ENCODE results near the gene CDC14A. TPM values are rescaled to one million over a fixed set of nuclear protein-coding genes. Genes with fewer than 3 reads are reported as not detected.

Gene CDC14A
- total RNA-seq, 1 experiment from 2014 or later, result 6.8 TPM

DNA sequence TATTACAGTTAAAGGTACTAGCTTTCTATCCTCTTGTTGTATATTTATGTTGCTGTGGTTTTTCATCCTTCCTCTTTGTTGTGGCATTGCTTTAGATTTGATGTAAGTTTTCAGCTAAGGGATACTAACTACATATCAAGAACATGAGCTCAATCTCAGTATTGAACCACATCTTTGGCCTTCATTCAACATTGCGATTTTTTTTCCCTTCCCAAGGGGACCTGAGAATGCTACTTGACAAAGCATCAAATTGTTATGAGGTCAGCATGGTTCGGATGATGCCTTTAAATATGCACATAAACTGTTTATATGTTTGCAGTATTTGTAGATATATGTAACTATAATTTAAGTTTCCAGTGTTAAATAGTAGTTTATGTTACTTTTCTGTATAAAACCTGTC lies 153.9 kb downstream of the CDC14A start:
- intact Hi-C loops (cut with micrococcal nuclease; ENCODE audit: unreplicated experiment), result no loop called here
- no peaks in the 10 kb centered on the region for H3K9me3 ChIP-seq (ENCODE audit: low read depth, low read length, poor library complexity, severe bottlenecking)
- no peaks in the 10 kb centered on the region for H3K4me1 ChIP-seq (ENCODE audit: insufficient read depth, low read length, poor library complexity, severe bottlenecking)
- BruUV-seq (replicated peaks), result no TSS peak
- no peak overlapping the region for H3K27ac ChIP-seq (ENCODE audit: low read depth, low read length, poor library complexity, severe bottlenecking)
- no peak for DNase-seq (ENCODE audit: low spot score)
- H3K27me3 ChIP-seq (replicated peaks; ENCODE audit: insufficient read depth, low read depth, low read length, poor library complexity), result no peaks in the 10 kb centered on the region
- ChIA-PET POLR2A (ENCODE audit: low non-redundant PET) (no interaction called here), CTCF (no interaction called here)
- no peaks in the 10 kb centered on the region for H3K36me3 ChIP-seq (ENCODE audit: insufficient read depth, low read length, poor library complexity, severe bottlenecking)
- TF ChIP-seq, protein P1, sequence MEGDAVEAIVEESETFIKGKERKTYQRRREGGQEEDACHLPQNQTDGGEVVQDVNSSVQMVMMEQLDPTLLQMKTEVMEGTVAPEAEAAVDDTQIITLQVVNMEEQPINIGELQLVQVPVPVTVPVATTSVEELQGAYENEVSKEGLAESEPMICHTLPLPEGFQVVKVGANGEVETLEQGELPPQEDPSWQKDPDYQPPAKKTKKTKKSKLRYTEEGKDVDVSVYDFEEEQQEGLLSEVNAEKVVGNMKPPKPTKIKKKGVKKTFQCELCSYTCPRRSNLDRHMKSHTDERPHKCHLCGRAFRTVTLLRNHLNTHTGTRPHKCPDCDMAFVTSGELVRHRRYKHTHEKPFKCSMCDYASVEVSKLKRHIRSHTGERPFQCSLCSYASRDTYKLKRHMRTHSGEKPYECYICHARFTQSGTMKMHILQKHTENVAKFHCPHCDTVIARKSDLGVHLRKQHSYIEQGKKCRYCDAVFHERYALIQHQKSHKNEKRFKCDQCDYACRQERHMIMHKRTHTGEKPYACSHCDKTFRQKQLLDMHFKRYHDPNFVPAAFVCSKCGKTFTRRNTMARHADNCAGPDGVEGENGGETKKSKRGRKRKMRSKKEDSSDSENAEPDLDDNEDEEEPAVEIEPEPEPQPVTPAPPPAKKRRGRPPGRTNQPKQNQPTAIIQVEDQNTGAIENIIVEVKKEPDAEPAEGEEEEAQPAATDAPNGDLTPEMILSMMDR (conservative IDR thresholded peaks at IDR 0.05; ENCODE audit: low read depth, low read length), result no peak
- TF ChIP-seq EZH2 (IDR thresholded peaks at IDR 0.05; ENCODE audit: borderline replicate concordance, low read depth, low read length, poor library complexity, severe bottlenecking), result no peak
- no peak overlapping the region for H3K4me3 ChIP-seq (ENCODE audit: low read depth, low read length, poor library complexity, severe bottlenecking)

DNA sequence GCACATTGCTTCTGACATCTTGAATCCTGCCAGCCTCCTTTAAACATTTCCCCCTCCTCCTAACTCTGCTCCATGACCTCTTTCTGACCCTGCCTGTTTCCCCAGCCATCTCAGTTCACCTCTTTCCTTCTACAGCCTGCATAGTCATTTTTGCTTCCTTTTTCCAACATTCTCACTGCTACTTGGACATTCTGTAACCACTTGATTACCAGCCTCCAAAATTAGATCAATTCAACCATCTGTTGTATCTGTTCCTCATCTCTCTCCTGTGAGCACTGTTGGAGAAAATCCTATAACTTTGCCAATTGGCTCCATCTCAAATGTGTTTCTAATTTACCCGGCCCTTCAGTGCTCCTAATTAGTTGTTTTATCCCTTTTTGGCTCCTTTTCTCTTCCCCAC lies 158.1 kb downstream of the CDC14A start:
- Histone ChIP-seq H3K27me3 (replicated peaks; ENCODE audit: insufficient read depth, low read depth, low read length, poor library complexity) (no peaks in the 10 kb centered on the region), H3K36me3 (ENCODE audit: insufficient read depth, low read length, poor library complexity, severe bottlenecking) (no peaks in the 10 kb centered on the region), H3K4me1 (ENCODE audit: insufficient read depth, low read length, poor library complexity, severe bottlenecking) (no peaks in the 10 kb centered on the region), H3K27ac (ENCODE audit: low read depth, low read length, poor library complexity, severe bottlenecking) (no peak overlapping the region), H3K4me3 (ENCODE audit: low read depth, low read length, poor library complexity, severe bottlenecking) (no peak overlapping the region), H3K9me3 (ENCODE audit: low read depth, low read length, poor library complexity, severe bottlenecking) (no peaks in the 10 kb centered on the region)
- no TSS peak for BruUV-seq (replicated peaks)
- ChIA-PET POLR2A (ENCODE audit: low non-redundant PET) (no interaction called here), CTCF (no interaction called here)
- TF ChIP-seq, protein P1 (conservative IDR thresholded peaks at IDR 0.05; ENCODE audit: low read depth, low read length), result no peak
- TF ChIP-seq EZH2 (IDR thresholded peaks at IDR 0.05; ENCODE audit: borderline replicate concordance, low read depth, low read length, poor library complexity, severe bottlenecking), result no peak
- no peak for DNase-seq (ENCODE audit: low spot score)
- intact Hi-C loops (cut with micrococcal nuclease; ENCODE audit: unreplicated experiment), result no loop called here

DNA sequence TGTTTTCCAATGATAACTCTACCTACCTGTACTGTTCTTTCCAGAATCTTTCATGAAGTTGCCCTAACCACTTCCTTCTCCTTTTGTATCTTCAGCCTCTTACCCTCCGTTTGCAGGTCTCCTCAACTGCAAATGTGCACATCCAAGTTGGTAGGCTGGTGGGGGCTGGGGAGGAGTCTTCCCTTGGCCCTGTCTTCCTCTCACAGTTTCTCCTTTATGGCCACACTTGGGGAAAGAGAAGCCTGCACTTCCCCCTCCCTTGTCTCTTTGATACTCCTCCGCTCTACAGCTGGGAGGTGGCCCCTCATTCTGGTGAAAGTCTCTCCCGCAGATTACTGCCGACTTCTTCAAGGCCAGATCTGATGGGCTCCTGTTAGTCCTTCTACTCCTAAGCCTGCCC lies 158.8 kb downstream of the CDC14A start:
- no peak for DNase-seq (ENCODE audit: low spot score)
- no peak overlapping the region for H3K4me3 ChIP-seq (ENCODE audit: low read depth, low read length, poor library complexity, severe bottlenecking)
- BruUV-seq (replicated peaks), result no TSS peak
- no peak overlapping the region for H3K27ac ChIP-seq (ENCODE audit: low read depth, low read length, poor library complexity, severe bottlenecking)
- H3K27me3 ChIP-seq (replicated peaks; ENCODE audit: insufficient read depth, low read depth, low read length, poor library complexity), result no peaks in the 10 kb centered on the region
- CTCF ChIA-PET, result no interaction called here
- intact Hi-C loops (cut with micrococcal nuclease; ENCODE audit: unreplicated experiment), result no loop called here
- TF ChIP-seq, protein P1 (conservative IDR thresholded peaks at IDR 0.05; ENCODE audit: low read depth, low read length), result no peak
- no peak for TF ChIP-seq EZH2 (IDR thresholded peaks at IDR 0.05; ENCODE audit: borderline replicate concordance, low read depth, low read length, poor library complexity, severe bottlenecking)
- H3K36me3 ChIP-seq (ENCODE audit: insufficient read depth, low read length, poor library complexity, severe bottlenecking), result no peaks in the 10 kb centered on the region
- no peaks in the 10 kb centered on the region for H3K4me1 ChIP-seq (ENCODE audit: insufficient read depth, low read length, poor library complexity, severe bottlenecking)
- POLR2A ChIA-PET (ENCODE audit: low non-redundant PET), result no interaction called here
- no peaks in the 10 kb centered on the region for H3K9me3 ChIP-seq (ENCODE audit: low read depth, low read length, poor library complexity, severe bottlenecking)
